ACHN (cell line): ENCODE measurements around the gene AP1M1.

Experiments used
- DNase-seq: peaks from one replicate; pipeline ENCODE4 v3.0.0-alpha.2; 2015
- in situ Hi-C: cut with HindIII; loops from 2 replicates; pipeline ENCODE4 v1.10.0; 2017; ENCODE audit warnings: low sequenced_read_pairs, low pct_ligation_motif_present, low pct_unique_long_range_greater_than_20kb

AP1M1 gene

GRCh38 chr19:16225279-16226183 is 27.8 kb downstream of the AP1M1 start:
- in situ Hi-C loops = no loop called here

DNA sequence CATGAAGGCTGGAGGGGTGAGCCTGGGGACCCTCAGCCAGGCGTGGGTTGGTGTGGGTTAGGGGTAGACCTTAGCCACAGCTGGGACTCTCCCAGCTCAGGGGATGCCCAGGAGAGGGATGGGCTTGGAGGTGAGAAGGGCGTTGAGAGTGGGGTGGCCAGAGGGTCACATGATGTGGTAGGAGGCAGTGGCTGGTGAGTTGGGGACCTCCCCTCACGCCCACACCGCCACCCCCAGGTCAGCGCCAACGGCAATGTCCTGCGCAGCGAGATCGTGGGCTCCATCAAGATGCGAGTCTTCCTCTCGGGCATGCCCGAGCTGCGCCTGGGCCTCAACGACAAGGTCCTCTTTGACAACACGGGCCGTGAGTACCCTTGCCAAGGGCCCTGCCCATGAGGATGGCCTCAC is 28.5 kb downstream of the AP1M1 start:
- in situ Hi-C loops = no loop called here
- DNase-seq = no peak

More at GRCh38 chr19:16225279-16226183, 27.8 kb downstream of the AP1M1 start:
- no peak for DNase-seq

- DNase-seq = no peak
- in situ Hi-C loops = no loop called here
These were observed 29.4 kb downstream of the AP1M1 start for GRCh38 chr19:16226878-16227836.

DNA sequence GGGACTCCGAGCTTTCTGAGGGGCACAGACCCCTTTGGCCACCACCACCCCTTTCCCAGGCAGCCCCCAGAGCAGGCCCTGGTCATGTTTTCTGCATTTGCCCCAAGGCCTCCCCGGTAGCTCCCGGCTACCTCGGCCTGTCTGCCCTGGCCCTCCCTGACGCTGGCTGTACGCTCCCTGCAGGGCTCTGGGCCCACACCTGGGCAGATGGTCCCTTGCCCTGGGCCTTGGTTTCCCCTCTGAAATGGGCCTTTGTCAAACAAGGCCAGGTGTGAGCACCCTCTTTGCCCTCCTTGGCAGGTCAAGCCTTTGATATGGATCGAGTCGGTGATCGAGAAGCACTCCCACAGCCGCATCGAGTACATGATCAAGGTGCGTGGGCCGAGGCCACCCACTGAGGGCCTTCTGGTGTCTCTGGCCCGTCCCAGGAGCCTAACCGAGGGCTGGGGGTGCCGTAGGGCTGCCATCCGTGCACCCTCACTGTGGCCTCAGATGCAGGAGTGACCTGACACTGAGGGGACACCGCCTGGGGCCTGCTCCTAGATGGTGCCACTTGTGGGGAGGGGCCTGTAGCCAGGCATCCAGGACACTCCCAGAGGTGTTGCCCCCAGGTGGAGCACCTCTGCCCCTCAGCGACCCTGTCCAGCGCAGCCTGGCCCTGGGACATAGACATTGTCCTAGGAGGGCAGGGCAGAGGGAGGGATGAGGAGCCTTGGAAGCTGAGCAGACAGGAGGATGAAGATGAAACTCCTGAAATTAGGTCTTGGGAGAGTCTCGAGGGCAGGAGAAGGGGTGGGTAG is 30.3 kb downstream of the AP1M1 start:
- no peak for DNase-seq
- in situ Hi-C loops = no loop called here

GRCh38 chr19:16228637-16229321 is 31.1 kb downstream of the AP1M1 start:
- in situ Hi-C loops = no loop called here
- no peak for DNase-seq

- no peak for DNase-seq
- in situ Hi-C loops = no loop called here
These were observed 31.6 kb downstream of the AP1M1 start for GRCh38 chr19:16229322-16229641.

GRCh38 chr19:16232127-16232526 is 34.4 kb downstream of the AP1M1 start:
- DNase-seq = no peak
- in situ Hi-C loops = no loop called here

DNA sequence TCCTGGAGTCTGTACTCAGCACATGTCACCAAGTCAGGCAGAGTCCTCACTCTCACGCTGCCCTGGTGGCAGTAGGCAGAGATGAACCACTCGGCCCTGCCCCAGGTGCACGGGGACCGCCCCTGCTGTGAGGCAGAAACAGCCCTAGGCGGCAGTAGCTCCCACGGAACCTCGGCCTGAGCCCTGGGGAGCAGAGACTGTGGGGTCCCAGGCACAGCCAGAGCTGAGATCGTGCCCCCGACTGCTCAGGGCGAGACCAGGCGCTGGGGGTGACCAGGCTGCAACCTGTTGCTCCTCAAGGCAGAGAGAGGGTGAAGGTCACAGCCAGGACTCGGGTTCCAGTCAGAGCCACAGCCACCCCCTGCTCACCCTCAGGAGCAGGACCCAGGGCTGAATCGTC is 34.9 kb downstream of the AP1M1 start:
- in situ Hi-C loops = no loop called here

GRCh38 chr19:16233081-16233776 is 35.5 kb downstream of the AP1M1 start:
- in situ Hi-C loops = no loop called here

More for the DNA sequence above, 34.9 kb downstream of the AP1M1 start:
- DNase-seq = no peak

GRCh38 chr19:16233836-16234551 is 36.3 kb downstream of the AP1M1 start:
- DNase-seq = no peak
- in situ Hi-C loops = no loop called here

More at GRCh38 chr19:16233081-16233776, 35.5 kb downstream of the AP1M1 start:
- DNase-seq = no peak

DNA sequence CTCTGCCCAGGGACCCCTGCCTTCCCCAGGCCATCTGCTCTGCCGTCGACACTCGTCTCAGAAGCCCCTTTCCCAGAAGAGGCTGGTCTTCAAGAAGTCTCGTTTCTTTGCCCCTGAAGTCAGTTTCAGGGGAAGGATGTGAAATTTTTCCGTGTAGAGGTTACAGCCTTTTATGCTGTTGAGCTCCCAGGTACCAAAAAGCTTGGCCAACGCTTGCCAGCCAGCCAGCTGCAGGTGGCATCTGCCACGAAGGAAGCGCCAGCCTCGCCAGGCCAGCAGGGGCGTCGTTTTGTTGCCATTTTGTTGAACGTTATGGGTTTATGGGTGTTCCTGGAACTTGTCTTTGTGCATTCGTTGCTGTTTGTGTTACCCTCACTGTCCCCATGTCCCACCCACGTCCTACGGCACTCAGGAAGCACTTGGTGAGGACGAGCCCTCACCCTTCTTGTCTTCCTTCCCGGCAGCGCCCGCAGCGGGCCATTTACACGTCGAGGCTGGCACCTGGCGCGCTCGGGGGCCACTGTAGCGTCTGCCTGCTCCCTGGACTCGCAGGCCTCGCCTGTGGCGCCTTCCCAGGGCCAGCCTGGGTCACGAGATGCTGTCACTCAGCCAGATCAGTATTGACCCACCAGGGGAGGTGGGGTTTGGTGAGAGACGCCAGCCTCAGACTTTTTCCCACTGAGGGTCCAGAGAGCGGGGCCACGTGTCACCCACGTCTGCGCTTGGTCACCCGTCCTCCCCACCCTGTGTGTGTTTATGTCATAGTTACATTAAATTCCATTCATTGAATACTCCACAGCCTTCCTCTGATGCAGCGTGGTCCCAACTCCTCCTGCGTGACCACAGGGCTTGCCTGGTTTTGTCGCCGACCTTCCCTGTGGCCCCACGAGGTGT is 37.1 kb downstream of the AP1M1 start:
- in situ Hi-C loops = no loop called here
- no peak for DNase-seq

GRCh38 chr19:16235811-16236652 is 38.3 kb downstream of the AP1M1 start:
- in situ Hi-C loops = no loop called here
- no peak for DNase-seq

GRCh38 chr19:16244091-16244490 is 46.4 kb downstream of the AP1M1 start:
- in situ Hi-C loops = no loop called here
- no peak for DNase-seq

DNA sequence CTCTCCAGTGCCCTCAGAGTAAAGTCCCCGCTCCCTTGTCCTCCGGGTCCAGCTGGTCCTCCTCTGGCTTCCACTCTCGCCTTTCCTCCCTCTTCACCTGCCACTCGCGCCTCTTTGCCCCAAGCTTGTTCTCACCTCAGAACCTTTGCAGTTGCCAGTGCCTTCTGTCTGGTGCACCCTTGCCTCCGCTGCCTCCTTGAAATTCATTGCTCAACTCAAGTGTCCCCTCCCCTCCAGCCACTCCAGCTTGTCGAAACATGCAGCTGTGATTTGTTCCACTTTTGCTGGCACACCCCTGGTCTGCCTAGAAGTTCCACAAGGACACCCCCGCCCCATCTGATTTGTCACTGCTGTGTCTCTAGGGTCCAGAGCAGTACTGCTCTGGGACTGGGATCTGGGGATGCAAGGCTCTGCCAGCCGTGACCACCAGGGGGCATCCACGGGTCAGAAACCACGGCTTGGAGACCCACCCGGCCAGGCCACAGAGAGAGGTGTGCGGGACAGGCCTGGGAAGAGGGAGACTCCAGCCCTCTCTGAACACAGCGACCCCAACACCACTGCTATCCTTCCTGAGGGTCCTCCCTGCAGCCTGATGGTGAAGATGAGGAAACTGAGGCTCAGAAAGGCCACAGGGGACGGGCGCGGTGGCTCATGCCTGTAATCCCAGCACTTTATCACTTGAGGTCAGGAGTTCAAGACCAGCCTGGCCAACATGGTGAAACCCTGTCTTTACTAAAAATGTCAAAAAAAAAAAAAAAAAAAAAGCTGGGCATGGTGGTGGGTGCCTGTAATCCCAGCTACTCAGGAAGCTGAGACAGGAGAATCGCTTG is 49.9 kb downstream of the AP1M1 start:
- in situ Hi-C loops = no loop called here
- peak; percentile 70 for DNase-seq
